Measurements from ENCODE around the gene SIK3.
"Not testable (repeated sequence)": the region's sequence is repeated elsewhere in the genome, so short reads cannot be mapped to it uniquely, and the experiment has no call there.

The SIK3 gene

GRCh38 chr11:117075186-117075585, 23.0 kb downstream of the SIK3 start:
- DNase-seq: no peak

DNA sequence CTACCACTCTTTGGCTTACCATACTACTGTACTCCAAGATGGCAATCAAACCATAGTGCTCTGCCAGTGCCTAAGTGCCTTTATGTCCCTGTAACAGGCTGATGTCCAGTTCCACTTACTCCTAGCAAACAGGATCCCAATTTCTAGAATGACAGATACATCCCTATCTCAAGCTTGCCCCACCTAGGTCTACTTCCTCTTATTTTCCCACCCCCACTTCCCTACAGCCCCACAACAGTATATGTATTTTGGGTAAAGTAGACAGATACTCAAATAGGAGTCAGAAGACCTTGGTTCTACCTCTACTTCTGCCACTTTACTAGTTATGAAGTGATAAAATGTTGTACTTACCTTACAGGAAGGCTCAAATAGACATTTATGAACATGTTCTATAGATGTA, 24.1 kb downstream of the SIK3 start:
- DNase-seq: no peak

- DNase-seq: peak; percentile 78
Observed at GRCh38 chr11:117073539-117073938, 24.7 kb downstream of the SIK3 start.

DNA sequence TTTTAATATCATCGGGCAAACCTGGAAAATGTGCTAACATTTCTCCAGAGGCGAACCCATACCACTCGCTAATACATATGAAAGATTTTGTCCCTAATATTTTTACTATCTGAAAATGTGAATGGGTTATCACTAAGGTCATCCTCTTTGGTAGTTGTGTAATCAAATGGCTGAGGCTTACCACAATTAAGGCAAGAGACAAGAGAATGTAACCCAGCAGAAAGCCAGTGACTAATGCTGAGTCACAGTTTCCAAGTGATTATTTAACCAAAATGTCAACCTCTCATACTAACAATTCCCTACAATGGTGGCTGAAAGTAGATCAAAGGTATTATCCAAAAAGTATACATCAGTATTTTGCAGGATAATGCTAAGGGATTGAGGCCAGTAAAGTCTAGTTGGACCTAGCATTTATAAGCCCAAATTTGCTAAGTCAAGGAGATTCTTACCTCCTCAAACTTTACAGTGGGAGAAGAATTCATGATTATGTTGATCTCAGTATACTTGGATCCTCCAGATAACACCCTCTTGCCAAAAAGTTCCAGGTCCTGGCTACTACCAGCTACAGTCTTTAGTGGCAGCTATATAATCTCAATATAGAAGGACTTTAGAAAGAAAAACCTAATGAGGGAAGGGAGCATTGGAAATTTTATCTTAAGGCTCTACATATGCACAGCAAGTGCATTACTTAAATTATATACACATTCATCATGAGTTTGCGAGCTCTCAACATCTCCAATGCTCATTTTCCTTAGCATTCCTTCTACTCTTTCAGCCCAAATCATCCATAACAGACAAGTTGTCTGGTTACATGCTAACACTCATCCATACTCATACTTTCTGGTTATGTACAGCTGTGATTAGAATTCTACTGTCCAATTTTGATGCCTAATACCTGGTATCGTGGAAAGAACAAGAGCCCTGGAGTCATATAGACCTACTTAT, 25.4 kb downstream of the SIK3 start:
- peak; percentile 87 for DNase-seq

GRCh38 chr11:117071344-117071787, 26.9 kb downstream of the SIK3 start:
- no peak for DNase-seq

- DNase-seq: no peak
Observed at GRCh38 chr11:117070016-117070415, 28.2 kb downstream of the SIK3 start.

DNA sequence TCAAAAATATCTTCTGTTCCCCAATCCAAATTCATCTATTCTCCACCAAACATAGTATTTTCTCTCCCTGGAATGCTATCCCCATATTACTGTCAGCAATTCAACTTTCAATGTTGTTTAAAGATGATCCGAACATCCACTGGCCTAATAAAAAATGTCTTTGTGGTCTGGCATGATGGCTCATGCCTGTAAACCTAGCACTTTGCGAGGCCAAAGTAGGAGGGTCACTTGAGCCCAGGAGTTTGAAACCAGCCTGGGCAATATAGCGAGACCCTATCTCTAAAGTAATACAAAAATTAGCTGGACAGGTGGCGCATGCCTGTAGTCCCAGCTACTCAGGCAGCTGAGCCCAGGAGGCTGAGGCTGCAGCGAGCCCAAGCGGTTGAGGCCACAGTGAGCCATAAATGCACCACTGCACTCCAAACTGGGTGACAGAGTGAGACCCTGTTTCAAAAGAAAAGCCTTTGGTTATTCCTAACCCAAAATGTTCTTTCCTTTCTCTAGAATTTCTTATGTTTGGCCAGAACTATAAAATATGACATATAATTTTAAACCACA, 29.8 kb downstream of the SIK3 start:
- DNase-seq: no peak

DNA sequence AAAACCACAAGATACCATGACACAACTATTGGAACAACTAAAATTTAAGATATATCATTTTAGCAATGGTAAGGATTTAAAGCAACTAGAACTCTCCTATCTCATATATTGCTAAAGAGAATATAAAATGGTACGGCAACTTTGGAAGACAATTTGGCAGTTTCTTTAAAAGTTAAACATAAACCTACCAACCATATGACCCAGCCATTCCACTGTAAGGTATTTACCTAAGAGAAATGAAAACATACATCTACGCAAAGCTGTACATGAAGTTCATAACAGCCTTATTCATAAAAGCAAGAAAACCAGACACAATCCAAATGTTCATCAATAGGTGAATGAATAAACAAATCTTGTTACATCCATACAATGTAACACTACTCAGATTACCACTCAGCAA, 31.3 kb downstream of the SIK3 start:
- DNase-seq: no peak

GRCh38 chr11:117064275-117064674, 34.0 kb downstream of the SIK3 start:
- peak; percentile 49 for DNase-seq

DNA sequence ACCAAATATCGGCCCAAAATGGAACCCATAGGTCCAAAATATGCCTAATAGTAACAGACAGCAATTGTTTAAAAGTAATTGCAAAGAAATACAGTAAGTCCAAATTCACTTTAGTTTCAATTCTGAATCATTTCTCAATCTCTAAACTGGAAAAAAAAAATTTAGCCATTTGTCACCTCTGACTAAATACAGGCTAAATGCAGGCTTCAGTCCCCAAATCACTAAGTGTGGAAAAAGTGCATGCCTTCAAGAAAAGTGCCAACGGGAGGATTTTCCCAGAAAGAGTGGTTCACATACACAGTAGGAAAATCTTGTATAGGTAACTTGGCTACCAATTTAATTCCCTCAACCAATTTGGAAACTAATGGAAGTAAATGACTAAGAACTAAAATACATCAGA, 35.7 kb downstream of the SIK3 start:
- peak; percentile 69 for DNase-seq

- no peak for DNase-seq
Observed at GRCh38 chr11:117061256-117061655, 37.0 kb downstream of the SIK3 start.

DNA sequence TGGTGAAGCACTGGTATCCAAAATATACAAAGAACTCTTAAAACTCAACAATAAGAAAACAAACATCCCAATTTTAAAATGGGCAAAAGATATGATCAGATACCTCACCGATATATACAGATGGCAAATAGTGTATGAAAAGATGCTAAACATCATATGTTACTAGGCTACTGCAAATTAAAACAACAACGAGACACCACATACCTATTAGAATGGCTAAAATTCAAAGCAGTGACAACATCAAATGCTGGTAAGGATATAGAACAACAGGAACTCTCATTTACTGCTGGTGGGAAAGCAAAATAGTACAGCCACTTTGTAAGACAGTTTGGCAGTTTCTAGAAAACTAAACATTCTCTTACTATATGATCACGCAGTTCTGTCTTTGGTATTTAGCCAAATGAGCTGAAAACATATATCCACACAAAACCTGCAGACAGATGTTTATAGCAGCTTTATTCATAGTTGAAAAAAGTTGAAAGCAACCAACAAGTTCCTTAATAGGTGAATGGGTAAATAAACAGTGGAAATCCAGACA, 38.5 kb downstream of the SIK3 start:
- no peak for DNase-seq

DNA sequence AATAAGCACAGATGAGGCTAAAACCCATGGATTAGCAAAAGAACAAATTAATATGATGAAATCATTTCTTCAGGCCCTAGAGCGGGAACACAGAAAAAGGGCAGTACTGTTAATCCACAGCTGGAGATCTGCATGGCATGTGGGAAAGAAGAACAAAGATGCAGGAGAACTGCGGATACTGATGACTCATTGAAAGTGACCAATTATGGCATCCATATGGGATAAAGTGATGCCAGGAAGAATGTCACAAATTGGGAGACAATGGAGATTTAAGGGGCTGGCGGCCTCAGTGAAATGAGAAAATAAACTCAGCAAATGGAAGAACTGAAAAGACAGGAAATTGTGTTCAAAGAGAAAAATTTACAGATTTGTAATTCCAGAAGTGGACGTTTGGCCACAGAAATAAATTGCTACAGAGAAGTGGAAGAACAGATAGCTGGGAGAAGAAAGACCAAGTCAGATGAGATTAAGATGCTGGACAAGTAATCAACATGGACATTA, 39.4 kb downstream of the SIK3 start:
- DNase-seq: no peak

- DNase-seq: no peak
Observed at GRCh38 chr11:117057727-117058126, 40.5 kb downstream of the SIK3 start.

- no peak for DNase-seq
Observed at GRCh38 chr11:117057317-117057716, 40.9 kb downstream of the SIK3 start.

DNA sequence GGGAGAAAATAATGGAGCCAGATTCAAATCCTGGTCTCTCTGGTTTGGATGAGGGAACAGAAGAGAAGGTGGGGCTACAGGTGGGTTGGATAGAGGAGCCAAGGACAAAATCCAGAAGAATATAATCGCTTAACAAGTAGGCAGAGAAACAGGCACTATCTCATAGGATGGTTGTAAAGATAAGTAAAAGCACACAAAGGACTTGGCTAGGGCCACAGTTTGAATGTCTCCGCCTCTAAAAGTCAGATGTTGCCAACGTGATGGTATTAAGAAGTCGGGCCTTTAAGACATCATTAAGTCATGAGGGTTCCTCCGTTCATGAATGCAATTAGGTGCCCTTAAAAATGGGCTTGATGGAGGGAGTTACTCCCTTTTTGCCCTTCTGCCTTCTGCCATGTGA, 42.8 kb downstream of the SIK3 start:
- no peak for DNase-seq

- no peak for DNase-seq
Observed at GRCh38 chr11:117054382-117054781, 43.8 kb downstream of the SIK3 start.

- DNase-seq: no peak
Observed at GRCh38 chr11:117052196-117053149, 45.8 kb downstream of the SIK3 start.

GRCh38 chr11:117050121-117050520, 48.1 kb downstream of the SIK3 start:
- not testable (repeated sequence) for DNase-seq

DNA sequence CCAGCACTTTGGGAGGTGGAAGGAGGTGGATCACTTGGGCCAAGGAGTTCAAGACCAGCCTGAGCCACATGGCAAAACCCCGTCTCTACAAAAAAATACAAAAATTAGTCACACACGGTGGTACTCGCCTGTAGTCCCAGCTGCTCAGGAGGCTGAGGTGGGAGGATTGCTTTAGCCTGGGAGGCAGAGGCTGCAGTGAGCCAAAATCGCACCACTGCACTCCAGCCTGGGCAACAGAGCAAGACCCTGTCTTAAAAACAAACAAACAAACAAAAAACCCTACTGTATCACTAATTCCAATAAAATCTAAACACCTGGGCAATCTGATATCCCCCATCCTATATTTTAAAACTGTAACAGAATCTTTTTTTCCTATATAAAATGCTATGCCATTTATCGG, 51.6 kb downstream of the SIK3 start:
- not testable (repeated sequence) for DNase-seq

GRCh38 chr11:117045956-117046355, 52.3 kb downstream of the SIK3 start:
- no peak for DNase-seq

- DNase-seq: no peak
Observed at GRCh38 chr11:117045196-117045595, 53.0 kb downstream of the SIK3 start.
